Stimulated activated naive CD8-positive, alpha-beta T cell treated with anti-CD3 and anti-CD28 coated beads, Interleukin-15, Interleukin-2, amounts not matched to agents 100 U/mL and 50 U/mL, for 24 hours (primary cell): ENCODE measurements around the gene GATAD1.
"Not testable (repeated sequence)": the region's sequence is repeated elsewhere in the genome, so short reads cannot be mapped to it uniquely, and the experiment has no call there.

Source experiments
- ATAC-seq: fragments of 150-1000 bp; cut with Tn5 transposase; one replicate; pipeline ENCODE4 v1.10.0; 2021
- DNase-seq: peaks from one replicate; pipeline ENCODE4 v3.0.0; 2021

GATAD1 gene

DNA sequence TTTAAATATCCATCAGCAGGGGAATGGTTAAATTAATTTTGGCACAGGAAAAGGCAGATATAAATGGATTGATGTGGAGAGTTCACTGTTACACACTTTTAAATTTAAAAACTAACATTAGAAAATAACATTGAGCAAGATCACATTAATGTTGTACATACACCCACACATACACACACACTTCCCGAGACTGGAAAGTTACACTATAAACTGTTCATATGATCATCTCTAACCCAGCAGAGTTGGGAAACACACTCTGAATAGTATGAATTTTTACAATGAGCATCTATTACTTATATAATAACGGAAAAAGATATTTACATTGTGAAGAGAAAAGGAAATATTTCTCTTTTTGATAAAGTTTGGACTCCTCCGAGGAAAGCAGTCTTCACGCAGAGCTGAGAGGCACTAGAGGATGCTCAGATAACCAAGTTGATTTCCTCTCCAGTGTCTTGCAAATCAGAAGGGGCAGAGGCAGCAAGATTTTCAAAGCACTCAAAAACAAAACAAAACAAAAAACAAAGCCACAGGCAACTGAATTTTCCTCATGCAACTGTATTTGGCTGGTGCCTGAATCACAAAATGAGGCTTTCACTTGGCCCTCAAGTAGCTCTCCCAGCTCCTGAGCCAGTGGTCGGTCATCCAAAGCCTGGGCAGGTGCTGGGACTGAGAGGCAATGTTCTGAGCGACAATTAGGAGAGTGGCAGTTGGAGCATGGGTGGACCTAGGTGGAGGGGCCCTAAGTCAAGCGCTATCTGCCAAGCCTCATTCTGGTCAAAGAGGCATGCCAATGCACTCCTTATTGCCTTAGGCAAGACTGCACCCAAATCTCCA, 10.5 kb upstream of the GATAD1 start:
- ATAC-seq (no peak), DNase-seq (no peak)

DNA sequence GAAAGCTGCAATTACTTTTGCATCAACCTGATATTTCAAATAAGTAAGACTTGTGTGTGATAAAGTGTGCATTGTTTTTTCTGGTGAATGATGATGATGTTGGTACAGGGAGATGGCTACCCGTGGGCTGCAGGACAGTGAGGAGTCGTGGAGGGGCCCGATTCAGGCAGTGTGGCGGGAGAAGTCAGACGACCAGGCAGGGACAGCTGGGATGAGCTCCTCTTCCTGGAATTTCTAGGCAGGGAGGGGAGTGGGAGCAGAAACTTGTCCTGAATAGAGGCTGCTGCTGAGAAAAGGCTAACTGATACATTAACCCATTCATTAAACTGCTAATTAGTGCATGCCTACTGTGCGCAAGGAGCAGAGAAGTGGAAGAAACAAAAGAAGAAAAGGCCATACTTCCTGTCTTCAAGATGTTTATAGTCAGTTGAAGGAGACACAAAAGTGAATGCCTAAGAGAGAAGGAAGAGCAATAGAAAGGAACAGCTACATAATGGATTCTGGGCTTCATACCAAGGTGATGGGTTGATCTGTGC, 9.3 kb upstream of the GATAD1 start:
- no peak for ATAC-seq

DNA sequence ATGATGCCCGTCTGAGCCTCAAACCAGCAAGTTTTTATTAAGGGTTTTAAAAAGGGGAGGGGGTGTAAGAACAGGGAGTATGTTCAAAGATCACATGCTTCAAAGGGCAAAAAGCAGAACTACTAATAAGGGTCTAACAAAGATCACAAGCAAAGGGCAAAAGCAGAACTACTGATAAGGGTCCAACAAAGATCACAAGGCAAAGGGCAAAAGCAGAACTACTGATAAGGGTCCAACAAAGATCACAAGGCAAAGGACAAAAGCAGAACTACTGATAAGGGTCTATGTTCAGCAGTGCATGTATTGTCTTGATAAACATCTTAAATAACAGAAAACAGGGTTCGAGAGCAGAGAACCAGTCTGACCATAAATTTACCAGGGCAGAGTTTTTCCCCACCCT, 4.6 kb upstream of the GATAD1 start:
- not testable (repeated sequence) for ATAC-seq, DNase-seq

More for the DNA sequence above, 9.3 kb upstream of the GATAD1 start:
- DNase-seq: no peak

DNA sequence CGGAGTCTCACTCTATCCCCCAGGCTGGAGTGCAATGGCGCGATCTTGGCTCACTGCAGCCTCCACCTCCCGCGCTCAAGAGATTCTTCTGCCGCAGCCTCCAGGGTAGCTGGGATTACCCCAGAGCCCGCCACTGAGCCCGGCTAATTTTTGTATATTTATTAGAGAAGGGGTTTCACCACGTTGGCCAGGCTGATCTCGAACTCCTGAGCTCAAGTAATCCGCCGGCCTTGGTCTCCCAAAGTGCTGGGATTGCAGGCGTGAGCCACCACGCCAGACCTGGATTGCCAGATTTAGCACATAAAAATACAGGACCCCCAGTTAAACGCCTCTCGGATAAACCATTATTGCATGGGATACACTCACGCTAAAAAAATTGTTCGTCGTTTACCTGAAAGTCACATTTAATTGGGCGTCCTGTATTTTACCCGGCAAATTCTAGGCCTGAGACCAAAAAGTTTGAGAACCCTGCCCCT, 375 bp upstream of the GATAD1 start:
- ATAC-seq (no peak), DNase-seq (peak; percentile 16)

DNA sequence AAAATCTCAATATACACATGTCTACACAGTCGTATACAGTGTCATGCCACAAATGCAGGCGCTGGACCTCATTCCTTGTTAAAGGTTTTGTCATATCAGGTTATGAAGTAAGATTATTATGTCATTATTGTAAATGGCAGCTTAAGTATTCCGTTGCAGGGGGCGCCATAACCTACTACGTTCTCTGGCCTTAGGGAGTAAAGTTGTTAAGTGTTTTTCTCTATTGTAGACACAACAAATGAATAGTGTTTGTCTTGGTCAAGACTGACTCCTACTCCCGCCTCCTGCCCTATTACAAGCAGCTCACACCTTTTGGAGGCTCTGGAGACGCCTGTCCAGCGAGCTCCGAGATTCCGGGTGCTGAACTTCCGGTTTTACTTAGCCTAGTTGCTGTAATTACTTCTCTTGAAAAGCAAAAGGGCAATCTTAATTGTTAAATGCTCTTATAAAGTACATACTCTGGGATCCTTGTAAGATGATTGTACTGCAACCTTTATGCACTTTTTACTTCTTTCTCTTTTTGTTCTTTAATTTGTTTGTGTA, 994 bp downstream of the GATAD1 start:
- peak; percentile 55 for DNase-seq
- peak; percentile 44 for ATAC-seq

DNA sequence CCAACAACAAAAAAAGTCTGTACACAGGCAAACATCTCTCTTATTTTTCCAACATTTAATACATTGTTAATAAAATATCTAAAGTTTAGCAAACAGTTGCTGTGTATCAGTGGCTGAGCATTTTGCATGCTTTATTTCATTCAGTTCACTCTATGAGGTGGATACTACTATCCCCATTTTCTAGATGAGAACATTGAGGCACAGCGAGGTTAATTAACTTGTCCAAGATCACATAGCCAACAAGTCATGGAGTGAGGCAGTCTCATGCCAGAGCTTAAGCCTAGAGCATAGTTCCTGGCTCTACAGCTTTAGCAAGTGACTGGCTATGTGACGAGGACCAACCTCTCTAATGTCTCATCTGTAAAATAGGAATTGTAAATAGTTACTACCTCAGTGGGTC, 4.4 kb downstream of the GATAD1 start:
- DNase-seq (no peak), ATAC-seq (no peak)

DNA sequence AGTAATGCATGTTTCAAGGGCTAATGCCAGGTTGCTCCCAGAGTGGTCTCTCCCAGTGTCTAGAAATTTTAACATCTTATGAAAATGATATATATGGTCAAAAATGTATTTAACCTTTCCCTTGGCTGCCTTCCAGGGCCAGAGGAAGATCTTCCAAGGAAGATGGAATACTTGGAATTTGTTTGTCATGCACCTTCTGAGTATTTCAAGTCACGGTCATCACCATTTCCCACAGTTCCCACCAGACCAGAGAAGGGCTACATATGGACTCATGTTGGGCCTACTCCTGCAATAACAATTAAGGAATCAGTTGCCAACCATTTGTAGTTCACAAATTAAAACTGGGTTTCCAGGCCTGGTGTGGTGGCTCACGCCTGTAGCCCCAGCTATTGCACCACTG, 9.0 kb downstream of the GATAD1 start:
- no peak for ATAC-seq
- DNase-seq: no peak

DNA sequence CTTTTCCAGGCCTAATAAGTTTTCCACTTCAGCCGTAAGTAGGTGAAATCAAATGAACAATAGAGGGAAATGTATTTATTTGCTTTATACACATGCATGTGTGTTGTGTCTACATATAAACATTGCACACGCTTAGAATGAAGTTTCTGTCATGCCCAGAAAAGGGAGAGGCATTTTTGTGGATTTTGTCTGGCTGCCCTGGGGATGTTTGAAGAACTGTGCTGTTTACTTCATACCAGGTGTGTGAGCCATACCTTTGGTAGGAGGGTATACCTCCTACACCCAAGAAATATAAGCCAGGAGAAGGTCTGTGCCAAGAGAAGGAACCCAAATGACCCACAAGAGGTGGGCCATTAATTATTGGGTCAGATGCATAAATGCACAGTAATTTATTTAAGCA, 12.8 kb downstream of the GATAD1 start:
- no peak for DNase-seq
- ATAC-seq: no peak

DNA sequence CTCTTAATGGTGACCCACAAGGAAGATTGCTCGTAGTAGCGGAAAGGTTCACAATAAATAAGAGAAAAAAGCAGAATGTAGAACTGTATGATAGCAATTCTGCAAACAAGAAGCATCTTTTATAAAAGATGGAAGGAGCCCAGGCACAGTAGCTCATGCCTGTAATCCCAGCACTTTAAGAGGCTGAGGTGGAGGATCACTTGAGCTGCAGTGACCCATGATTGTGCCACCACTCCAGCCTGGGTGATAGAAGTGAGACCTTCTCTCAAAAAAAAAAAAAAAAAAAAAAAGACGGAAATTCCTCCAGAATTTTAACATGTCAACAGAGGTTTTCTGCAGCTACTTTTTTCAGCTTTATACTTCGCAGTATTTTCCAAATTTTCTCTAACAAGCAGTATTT, 13.2 kb downstream of the GATAD1 start:
- no peak for DNase-seq
- no peak for ATAC-seq

DNA sequence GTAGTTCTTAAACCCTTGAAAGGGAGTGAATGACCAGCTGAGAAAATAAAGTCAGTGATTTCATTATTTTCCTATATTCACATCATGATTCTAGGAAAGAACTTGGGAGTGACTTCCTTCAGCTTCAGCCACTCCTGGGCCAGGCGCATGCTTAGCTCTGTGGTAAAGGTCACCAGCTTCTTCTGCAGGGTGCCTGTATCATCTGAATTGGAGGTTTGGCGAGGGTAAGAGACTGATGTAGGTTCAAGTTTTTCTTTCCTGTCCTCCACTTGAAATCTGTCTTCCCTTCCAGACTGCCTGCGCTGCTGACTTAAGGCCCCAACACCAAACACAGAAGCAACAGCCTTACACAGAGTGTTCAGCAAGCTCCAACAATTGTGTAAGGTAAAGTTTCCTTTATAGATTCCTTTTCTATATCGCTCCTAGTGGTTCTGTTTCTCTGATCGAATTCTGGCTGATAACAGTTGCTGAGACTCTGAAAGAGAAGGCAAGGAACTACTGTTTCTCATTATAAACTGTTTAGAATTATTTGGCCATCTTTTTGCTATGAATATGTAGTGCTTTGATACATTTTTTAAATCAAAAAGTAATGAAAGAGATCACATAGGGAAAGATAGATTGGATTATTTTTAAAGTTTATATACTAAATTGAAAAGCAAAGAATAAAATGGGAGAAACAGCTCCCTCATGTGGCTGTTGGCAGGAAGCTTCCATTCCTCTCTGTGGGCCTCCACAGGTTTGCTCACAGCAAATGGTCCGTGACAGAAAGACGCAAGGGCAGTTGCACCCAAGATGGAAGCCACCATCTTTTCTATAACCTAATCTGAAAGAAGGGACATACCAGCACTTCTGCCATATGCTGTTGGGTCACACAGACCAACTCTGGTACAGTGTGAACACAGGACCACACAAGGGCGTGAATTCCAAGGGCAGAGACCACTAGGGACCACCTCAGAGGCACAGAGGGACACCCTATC, 14.0 kb downstream of the GATAD1 start:
- no peak for ATAC-seq
- DNase-seq: peak; percentile 19

DNA sequence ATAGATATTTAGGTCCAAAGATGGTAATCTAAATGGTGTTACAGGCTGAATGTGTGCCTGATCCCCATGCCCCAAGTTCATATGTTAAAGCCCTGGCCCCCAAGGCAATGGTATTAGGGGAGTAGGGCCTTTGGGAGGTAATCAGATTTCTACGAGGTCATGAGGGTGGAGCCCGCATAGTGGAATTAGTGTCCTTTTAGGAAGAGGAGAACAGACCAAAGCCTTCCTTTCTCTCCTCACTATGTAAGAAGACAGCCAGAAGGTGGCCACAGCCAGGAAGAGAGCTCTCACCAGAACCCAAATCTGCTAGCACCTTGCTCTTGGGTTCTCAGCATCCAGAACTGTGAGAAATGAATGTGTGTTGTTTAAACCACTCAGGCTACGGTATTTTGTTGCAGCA, 15.3 kb downstream of the GATAD1 start:
- ATAC-seq (no peak), DNase-seq (no peak)

DNA sequence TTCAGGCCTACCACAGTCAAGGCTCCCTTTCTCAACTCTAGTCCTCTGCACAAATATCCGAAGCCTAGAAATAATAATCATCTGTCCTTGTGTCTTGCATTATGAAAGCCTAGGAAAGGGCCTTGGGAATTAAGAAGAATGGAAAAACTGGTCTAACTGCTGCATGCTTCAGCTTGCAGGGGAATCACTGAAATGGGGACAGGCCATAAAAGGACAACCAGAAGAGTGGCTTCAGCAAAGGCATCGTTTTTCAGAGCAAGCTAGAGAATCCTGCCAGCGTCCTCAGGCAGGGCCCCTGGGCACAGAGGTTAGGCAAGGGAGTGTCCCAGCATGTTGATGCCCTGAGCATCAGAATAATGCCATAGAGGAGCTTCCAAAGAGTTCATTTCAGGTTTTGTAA, 17.2 kb downstream of the GATAD1 start:
- DNase-seq: no peak

DNA sequence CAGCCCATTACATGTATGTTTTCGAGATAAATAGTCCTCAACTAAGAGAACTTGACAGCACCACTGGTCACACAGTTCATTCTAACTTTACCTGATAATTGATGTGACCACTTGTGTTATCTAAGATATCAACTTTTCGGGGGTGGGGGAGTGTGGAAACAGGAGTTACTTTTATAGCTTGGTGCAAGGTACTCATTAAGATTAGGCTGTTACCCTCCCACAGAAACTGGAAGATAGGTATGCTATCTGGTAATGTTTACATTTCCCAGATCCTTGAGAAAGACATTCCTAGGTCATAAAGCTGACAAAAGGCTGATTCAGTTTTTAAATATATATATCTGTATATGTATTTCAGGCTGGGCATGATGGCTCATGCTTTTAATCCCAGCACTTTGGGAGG, 19.4 kb downstream of the GATAD1 start:
- ATAC-seq (no peak), DNase-seq (no peak)

More for the DNA sequence above, 17.2 kb downstream of the GATAD1 start:
- ATAC-seq: no peak

DNA sequence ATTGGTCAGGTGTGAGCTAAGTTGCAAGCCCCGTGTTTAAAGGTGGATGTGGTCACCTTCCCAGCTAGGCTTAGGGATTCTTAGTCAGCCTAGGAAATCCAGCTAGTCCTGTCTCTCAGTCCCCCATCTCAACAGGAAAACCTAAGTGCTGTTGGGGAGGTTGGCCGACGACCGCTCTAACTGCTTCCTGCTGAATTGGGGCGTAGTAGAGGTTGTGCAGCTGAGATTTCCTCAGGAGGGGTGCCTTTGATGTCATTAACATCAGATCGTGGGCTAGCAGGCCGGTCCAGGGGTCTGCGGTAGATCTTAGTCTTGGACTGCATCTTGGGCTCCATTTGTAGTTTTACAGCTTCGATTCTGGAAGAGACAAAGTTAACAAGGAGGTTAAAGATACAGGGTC, 21.3 kb downstream of the GATAD1 start:
- not testable (repeated sequence) for ATAC-seq

DNA sequence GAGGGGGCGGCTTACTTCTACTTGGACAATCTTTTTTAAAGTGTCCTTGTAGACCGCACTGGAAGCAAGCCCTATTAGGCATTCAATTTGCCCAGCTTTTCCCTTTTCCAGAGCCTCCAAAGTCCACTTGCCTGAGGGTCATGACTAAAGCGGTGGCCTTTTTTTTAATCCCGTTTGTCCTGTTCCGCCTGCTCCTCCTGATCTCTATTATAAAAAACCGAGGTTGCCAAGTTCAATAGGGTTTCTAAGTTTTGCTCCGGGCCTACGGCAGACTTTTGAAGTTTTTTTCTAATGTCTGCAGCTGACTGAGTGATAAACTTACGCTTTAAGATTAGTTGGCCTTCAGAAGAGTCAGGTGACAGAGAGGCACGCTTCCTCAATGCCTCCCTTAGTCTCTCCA, 26.7 kb downstream of the GATAD1 start:
- not testable (repeated sequence) for ATAC-seq

More for the DNA sequence above, 21.3 kb downstream of the GATAD1 start:
- DNase-seq: not testable (repeated sequence)

DNA sequence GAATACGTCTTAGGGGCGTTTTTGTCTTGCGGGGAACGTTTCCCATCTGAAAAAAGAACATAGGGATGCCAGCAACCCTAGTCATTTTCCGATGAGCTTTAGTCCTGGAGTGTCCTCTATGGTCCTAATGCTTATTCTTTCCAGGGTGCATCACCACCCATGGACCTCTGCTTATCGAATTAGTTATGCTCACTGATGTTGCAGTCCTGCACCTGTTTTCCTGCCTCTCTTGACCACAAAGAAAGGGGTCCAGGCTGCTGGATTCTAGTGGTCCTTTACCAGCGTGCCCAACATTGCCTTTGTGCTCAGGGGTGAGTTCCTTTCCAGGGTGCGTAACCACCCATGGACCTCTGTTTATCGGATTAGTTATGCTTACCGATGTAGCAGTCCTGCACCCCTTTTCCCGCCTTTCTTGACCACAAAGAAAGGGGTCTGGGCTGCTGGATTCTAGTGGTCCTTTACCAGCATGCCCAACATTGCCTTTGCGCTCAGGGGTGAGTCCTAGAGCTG, 28.0 kb downstream of the GATAD1 start:
- not testable (repeated sequence) for ATAC-seq, DNase-seq

More for the DNA sequence above, 26.7 kb downstream of the GATAD1 start:
- DNase-seq: not testable (repeated sequence)

DNA sequence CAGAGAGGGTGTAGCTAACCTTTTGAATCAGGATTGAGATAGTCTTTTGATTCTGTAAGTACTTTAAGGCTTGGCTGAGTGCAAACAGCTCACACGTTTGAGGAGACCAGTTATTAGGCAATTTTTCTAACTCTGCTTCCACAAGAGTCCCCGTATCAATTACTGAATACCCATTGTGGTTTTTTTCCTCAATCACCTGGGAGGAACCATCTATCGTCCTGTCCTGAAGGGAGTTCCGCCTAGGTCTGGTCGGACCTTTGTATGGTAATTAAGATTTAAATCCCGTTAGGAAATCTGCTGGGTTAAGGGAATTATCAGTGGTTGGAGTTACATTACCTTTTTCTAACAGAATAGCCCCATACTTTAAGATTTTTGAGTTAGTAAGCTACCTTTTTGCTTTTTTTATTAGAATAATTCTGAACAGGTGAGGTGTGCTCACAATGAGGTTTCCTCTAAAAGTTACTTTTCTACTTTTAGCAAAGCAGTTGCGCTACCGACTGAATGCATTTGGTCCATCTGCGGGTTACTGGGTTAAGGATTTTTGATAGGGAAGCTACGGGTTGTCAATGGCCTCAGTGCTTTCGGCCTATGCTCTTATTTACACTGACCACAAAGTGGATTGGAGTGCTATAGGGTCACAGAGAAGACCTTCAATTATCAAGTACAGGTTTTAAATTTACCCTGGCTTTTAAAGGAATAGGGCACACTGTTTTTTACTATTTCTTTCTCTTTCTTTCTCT, 28.7 kb downstream of the GATAD1 start:
- DNase-seq, ATAC-seq: not testable (repeated sequence)

DNA sequence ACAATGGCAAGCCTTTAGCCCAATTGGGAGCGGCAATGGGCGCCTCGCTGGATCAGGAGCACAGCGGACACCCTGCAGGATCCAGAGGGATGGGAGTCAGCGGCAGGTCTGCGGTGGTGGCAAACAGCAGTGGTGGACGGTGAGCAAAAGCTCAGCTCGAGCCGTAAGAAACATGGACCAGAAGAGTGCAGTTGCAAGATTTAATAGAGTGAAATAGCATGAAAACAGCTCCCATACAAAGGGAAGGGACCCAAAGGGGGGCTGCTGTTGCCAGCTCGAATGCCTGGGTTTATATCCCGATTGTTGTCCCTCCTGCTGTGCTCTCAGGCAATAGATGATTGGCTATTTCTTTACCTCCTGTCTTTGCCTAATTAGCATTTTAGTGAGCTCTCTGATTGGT, 30.4 kb downstream of the GATAD1 start, which contains the start of gene ERVW-1:
ERVW-1 (minus strand) TSS at position 266 of the 400 bp plus-strand sequence. CDS start 7,565 bp downstream, outside the sequence.
- DNase-seq, ATAC-seq: not testable (repeated sequence)

DNA sequence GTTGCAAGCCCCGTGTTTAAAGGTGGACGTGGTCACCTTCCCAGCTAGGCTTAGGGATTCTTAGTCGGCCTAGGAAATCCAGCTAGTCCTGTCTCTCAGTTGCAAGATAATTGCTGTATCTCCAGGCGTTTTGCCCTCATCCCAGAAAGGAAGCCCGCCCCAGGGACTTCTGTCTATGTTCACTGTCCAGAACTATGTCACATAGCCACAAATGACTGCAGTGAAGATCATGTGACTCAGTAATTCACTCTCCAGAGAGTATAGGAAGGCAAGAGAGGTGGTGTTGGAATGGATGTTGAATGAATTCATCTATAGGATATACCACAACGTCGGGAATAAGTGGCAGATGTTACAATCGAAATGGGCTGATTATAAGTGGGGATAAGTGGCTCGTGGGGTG, 30.8 kb downstream of the GATAD1 start:
- DNase-seq (no peak), ATAC-seq (no peak)

DNA sequence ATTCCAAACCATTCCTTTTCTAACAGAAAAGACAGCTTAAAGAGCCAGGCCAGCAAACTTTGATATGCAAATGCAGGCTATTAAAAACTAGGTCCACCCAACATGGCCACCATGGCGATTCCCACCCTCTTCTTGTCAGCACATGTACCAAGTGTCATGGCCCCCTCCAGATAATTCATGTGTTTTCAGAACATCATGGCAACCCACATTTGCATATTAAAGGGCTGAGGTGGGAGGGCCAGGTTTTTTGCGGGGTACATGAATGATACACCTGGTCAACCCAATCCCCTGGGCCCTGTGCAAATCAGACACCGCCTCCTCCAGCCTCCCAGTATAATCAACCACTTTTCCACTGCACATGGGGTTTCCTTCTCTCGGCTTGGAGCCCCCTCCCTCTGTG, 31.4 kb downstream of the GATAD1 start:
- ATAC-seq (no peak), DNase-seq (no peak)

DNA sequence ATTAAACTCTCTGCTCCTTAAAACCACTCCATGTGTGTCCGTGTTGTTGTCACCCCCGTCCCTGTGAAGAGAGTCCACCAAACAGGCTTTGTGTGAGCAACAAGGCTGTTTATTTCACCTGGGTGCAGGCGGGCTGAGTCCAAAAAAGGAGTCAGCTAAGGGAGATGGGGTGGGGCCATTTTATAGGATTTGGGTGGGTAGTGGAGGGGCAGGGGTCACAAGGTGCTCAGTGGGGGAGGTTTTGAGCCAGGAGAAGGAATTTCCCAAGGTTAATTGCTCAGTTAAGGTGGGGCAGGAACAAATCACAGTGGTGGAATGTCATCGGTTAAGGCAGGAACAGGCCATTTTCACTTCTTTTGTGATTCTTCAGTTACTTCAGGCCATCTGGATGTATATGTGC, 31.9 kb downstream of the GATAD1 start:
- not testable (repeated sequence) for ATAC-seq, DNase-seq
